ENCODE data around the gene FNDC3B.

FNDC3B gene

DNA sequence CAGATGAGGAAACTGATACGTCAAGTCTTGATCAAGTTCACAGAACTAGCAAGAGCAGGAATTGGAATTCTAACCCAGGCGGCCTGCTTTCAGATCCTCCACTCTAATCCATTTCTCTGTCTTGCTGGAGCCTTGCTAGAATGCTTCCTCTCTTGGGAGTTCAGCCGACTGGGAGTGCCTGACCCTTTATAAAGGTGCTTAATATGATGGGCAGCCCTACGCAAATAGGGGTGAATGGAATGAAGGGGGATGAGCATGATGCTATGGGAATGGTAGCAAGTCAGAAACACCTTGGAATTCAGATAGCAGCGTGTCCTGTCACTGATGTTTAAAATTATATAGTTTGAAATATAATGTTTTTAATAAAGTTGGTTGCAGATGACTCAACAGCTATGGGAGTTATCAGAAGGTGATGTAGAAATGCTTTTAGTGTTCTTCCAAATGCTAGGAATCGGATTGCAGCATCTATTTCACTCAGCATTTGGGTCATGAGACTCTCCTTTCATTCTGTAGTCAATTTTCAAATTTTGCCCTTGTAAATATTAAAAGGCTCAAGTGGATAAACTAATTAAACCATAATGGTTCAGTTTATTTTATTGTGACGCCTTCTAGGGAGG is 150.7 kb downstream of the FNDC3B start:
- H3K4me3 ChIP-seq (ENCODE audit: low read length), result no peak overlapping the region
- DNase-seq (ENCODE audit: low read depth, low spot score), result no peak

DNA sequence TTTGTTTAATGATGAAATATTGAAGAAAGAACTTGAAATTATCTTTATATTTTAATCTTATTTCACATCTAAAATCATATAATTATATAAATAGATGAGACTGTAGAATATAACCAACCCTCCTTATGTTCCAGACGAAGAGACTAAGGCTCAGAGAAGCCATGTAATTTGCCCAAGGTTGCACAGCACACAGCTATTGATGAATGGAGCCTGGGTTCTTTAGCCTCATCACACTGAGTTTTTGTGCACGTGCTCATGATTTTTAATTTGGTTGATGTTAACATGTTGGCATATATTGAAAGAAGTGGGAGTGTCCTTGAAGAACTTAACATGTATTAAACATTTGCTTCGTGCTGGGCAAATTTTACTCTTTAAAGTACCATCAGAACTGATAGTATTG is 151.6 kb downstream of the FNDC3B start:
- no peak for DNase-seq (ENCODE audit: low read depth, low spot score)
- H3K4me3 ChIP-seq (ENCODE audit: low read length), result no peak overlapping the region

DNA sequence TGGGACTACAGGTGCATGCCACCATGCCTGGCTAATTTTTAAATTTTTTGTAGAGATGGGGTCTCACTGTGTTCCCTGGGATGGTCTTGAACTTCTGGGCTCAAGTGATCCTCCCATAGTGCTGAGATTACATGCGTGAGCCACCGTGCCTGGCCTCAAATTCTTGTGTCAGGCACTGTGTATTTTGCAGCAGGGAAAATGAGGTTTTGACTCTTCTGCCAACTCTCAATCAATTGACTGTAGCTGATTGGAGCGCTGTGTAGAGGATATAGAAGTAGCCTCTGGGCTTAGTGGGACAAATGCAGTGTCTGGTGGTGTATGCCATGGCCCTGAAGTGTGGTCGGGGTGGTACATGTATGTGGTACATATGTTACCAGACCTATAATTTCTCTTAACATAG is 152.3 kb downstream of the FNDC3B start:
- DNase-seq (ENCODE audit: low read depth, low spot score), result no peak
- no peak overlapping the region for H3K4me3 ChIP-seq (ENCODE audit: low read length)

DNA sequence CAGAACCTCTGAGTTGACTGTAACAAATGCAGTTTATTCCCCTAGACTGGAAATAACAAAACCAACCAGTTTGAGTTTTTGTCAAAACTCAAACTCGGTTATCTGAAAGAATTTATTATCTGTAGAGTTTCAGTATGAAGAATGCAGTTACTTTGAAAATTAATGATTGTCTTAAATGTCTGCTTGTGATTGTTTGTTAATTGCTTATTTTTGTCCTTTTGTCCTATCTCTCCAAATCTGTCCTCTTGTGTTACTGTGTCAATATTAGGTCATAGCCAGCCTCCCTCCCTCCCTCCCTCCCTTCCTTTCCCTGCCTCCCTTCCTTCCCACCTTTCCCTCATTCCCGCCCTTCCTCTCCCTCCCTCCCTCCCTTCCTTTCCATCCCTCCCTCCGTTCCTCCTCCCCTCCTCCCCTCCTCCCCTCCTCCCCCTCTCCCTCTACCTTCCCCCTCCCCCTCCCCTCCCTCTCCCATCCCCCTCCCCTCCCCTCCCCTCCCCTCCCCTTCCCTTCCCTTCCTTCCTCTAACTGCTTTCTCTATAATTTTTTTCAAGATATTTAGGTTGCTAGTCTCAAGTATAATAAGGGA is 153.5 kb downstream of the FNDC3B start:
- no peak overlapping the region for H3K4me3 ChIP-seq (ENCODE audit: low read length)
- no peak for DNase-seq (ENCODE audit: low read depth, low spot score)

DNA sequence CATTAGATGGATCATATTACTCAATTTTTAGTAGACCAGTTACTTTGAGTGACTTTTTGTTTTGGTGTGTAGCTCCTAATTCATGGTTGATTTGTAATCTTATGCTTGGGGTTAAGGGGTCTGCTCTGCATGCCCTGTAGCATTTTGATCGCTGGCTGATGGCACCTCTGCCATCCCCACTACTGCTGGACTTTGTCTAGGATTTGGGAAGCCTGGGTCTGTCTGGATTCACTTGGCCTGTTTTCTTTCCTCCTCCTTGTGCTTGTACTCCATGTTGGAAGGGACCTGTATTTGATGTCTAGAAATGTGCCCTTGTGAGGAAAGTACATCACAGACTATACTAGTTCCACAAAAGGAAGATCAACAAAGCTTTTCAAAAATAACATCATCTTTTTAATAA is 154.1 kb downstream of the FNDC3B start:
- DNase-seq (ENCODE audit: low read depth, low spot score), result no peak
- no peak overlapping the region for H3K4me3 ChIP-seq (ENCODE audit: low read length)

DNA sequence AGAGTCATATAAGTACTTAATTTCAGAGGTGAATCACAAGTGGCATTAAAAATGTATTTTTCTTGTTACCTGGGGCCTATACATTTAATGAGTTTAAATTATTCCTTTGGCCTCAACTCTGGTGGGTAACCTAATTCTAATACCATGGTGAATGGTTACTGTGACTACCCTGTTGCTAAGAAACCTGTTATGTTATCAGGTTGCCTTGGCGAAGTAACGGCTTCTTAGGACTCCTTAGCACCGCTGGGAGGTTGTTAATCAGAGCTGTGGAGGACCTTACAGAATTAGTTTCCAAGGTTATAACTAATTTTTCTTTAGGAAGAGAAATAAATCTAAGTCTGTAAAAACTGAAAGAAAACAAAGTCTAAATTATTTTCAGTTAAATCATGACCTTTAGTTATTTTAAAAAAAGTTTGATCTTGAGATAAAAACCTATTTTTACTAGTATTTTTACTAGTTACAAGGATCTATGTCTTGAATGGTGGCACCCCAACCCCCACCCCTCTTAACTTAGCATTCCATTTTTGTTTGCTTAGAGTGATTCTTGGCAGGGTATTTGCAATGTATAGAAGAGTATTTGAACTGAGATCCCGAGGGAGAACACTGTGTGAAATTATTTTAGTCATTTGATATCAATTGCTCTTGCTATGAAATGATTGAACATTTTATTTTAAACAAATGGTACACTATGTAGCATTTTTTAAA is 155.5 kb downstream of the FNDC3B start:
- DNase-seq (ENCODE audit: low read depth, low spot score), result no peak
- no peak overlapping the region for H3K4me3 ChIP-seq (ENCODE audit: low read length)

DNA sequence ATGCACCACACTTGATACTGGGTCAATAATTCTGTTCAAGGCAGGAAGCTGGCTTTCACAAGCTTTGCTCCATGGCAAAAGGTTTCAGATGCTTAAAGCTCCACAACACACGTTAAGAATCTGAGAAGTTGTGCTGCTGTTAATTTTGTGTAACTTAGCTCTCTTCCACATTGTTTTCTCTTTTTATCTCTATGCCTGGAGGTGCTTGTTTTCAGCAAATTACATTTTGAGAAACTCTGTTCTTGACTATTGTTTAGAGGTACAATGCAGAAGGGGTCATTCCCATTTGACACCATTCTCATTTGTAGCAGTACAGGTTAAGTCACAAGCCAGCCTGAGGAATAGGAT is 156.0 kb downstream of the FNDC3B start:
- no peak overlapping the region for H3K4me3 ChIP-seq (ENCODE audit: low read length)
- no peak for DNase-seq (ENCODE audit: low read depth, low spot score)

DNA sequence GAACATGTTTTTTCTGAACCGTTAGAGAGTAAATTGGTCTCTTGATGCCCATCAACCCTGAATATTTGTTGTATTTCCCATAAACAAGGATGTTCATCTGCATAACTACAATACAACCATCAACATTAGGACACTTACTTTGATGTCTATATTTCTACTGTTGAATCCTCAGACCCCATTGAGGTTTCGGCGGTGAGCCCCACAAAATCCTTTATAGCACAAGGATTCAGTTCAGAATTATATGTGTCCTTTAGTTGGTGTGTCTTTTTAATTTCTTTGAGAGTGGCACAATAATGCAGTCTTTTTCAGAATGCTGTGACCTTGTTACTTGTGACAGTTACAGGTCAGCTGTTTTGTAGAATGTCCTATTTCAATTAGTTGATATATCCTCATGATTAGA is 158.0 kb downstream of the FNDC3B start:
- no peak for DNase-seq (ENCODE audit: low read depth, low spot score)
- H3K4me3 ChIP-seq (ENCODE audit: low read length), result no peak overlapping the region

DNA sequence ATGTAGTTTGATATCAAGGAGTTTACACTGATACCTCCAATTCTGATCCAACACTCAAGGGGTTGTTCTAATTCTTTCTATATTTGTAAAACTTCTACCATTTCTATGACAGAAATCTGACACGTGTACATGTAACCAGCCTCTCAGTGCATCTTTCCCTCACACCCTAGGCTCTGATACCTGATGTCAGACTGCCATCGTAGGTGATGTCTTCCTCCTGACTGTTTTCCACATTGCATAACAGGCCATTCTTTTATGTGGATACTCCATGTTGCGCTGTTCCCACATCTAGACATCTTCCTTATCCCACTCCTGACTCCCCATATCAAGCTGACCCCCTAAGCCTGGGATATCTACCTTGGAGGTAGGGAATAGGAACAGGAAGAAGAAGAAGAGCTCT is 159.1 kb downstream of the FNDC3B start:
- DNase-seq (ENCODE audit: low read depth, low spot score), result no peak

DNA sequence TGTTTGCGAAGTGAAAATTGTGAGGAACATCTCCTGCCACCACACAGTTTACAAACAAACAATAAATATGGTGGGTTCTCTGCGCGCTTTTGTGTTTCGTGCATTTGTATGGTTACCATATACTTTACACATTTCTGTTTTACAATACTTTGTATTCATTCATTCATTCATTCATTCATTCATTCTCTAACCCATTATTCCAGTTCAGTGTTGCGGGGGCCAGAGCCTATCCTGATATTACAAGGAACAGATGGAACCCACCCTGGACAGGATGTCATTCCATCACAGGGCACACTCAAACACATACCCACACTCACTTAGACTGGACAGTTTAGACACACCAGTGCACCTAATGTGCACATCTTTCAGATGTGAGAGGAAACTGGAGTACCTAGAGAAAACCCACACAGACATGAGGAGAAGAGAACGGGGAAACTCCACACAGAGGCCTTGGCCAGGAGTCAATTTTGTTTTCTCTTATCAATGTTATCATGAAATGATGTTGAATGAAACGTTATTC is 160.5 kb downstream of the FNDC3B start:
- no peak overlapping the region for H3K4me3 ChIP-seq (ENCODE audit: low read length)
- no peak for DNase-seq (ENCODE audit: low read depth, low spot score)

More for the DNA sequence above, 159.1 kb downstream of the FNDC3B start:
- no peak overlapping the region for H3K4me3 ChIP-seq (ENCODE audit: low read length)

DNA sequence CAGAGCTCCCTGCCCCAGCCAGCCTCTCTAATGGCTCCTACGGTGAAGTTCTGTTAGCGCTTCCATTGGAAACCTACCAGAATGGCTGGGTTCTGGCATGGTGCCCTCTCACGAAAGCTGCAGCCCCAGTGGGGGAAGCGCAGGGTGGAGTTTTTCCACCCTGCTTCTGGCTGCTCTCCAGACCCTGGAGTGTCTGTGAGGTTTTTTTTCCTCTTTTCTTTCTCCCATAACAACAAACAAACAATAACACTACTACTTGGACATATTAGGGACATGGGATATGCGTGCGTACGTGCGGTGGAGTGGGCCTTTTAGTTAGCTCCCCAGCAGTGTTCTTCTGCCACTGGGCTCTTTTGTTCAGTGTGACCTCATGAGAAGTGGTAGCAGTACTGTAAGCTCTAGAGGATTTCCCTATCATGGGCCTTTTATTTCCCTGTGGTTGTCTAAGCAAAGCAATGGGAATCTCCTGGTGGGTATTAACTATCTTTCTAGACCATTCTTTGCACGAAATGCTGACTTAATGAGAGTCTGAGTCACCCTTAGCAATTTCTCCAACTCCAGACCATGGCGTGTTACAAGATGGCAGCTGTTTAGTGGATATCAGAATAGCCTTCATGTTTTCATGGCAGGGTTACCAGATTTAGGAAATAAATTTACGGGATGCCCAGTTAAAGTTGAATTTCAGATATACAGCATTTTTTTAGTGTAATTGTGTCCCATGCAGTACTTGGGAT is 161.9 kb downstream of the FNDC3B start:
- H3K4me3 ChIP-seq (ENCODE audit: low read length), result no peak overlapping the region

DNA sequence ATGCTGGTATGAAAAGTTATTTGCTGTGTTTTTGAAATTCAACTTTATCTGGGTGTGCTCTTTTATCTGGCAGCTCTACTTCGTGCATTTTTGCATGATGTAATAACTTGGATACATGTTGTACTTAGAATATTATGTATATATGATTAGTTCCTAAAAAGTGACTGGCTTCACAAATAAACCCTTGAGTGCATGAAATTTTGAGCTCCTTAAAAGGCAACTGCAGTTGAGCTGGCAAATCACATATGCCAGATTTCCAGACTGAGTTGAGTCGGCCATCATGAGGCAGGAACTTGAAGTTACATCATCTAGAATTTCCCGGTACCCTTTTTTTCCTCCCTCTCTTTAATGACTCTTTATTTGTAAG is 162.5 kb downstream of the FNDC3B start:
- DNase-seq (ENCODE audit: low read depth, low spot score), result no peak
- H3K4me3 ChIP-seq (ENCODE audit: low read length), result no peak overlapping the region

More for the DNA sequence above, 161.9 kb downstream of the FNDC3B start:
- DNase-seq (ENCODE audit: low read depth, low spot score), result no peak

DNA sequence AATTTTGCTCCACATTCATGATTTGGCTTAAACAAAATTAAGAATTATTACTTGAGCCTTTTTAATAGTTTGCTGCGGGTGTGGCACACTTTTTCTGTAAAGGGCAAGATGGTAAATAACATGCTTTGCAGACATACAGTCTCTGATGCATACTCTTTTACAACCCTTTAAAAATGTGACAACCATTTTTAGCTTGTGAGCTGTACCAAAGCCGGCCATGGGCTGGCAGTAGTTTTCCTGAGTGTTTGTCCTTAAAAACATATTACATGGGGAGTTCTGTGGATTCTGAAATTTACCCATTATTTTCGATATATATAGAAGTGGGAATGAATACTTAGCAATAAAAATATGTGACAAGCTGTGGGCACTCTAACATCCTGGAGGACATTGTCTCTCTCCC is 163.4 kb downstream of the FNDC3B start:
- H3K4me3 ChIP-seq (ENCODE audit: low read length), result no peak overlapping the region
- no peak for DNase-seq (ENCODE audit: low read depth, low spot score)

DNA sequence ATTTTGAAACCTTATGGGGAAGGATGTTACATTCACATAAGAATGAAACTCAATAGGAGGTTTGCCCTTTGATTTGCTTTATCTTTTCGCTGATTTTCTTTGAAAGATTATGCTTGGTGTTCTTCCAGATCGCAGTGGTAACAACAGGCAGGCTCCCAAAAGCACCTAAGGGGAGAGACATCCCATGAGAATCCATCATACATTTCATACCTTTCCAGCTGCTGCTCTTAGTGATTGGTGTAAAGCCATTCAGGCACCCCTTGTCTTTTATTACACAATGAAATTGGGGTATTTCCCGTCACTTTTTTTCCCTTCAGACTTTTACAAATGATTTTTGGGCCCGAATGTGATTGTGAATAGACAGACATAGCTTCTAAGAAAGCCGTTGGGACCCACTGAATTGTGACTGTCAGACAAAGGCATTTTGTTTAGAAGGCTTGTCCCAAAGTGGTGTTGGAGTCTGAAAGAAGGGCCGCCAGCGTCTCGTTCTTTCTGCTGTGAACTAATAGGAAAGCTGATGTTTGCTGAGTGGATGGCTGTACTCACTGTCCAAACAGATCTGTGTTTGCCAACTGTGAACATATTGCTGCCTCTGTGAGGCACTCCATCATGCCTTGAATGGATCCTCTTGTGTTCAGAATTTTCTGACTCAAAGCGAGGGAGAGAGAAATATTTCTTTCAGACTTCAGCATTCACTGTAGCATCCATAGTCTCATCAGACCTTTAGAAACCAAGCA is 164.3 kb downstream of the FNDC3B start:
- no peak for DNase-seq (ENCODE audit: low read depth, low spot score)

DNA sequence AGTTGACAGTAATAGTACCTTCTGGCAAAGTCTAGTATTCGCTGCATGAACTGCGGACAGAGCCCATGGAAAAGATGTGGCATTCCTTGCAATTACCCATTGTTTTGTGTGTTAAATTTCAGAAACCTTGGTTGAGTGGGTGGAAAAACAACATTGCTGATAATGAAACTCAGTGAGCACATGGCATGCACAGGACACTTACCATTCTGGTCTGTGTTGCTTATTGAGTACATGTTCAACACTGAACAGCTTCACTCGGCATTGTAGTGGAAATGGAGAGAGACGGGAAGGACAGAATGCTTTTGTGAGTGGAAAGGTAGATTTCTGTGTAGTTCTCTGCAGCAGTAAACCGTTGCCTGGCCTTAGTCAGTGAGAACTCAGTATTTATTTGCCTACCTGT is 165.3 kb downstream of the FNDC3B start:
- DNase-seq (ENCODE audit: low read depth, low spot score), result no peak
- H3K4me3 ChIP-seq (ENCODE audit: low read length), result no peak overlapping the region

More for the DNA sequence above, 164.3 kb downstream of the FNDC3B start:
- H3K4me3 ChIP-seq (ENCODE audit: low read length), result no peak overlapping the region

DNA sequence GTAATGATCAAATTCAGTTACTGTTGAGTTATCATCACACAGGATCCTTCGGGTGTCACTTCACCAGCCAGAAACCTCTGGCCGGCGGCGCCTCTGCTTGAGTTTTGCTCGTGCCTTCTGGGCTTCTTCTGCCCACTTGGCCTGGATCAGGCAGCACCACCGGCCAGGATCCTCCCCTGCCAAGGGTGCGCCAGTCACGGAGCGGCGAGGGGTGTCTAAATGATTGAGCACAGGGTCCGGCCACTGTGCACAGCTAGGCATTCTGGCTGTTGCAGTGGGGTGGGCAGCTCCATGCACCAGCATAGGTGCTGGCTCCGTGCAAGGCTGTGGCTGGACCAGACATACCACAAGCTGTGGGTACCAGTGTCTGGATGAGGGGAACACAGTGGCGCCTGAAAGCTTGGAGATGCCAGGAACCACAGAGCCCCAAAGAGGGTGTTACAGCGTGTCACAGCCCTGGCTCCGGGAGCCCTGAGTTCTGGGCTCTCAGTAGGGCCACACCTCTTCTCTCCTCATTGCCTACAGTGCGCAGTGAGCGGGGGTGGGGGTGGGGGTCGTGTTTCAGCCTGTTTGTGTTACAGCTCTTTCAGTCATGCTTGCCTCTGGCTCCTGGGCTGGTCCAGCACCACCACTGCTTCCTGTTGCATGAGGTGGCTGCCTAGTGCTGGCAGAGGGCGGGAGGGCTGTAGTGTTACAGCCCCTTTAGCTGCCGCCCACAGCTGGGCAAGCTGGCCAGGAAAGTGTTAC is 169.4 kb downstream of the FNDC3B start:
- no peak overlapping the region for H3K4me3 ChIP-seq (ENCODE audit: low read length)
- no peak for DNase-seq (ENCODE audit: low read depth, low spot score)

DNA sequence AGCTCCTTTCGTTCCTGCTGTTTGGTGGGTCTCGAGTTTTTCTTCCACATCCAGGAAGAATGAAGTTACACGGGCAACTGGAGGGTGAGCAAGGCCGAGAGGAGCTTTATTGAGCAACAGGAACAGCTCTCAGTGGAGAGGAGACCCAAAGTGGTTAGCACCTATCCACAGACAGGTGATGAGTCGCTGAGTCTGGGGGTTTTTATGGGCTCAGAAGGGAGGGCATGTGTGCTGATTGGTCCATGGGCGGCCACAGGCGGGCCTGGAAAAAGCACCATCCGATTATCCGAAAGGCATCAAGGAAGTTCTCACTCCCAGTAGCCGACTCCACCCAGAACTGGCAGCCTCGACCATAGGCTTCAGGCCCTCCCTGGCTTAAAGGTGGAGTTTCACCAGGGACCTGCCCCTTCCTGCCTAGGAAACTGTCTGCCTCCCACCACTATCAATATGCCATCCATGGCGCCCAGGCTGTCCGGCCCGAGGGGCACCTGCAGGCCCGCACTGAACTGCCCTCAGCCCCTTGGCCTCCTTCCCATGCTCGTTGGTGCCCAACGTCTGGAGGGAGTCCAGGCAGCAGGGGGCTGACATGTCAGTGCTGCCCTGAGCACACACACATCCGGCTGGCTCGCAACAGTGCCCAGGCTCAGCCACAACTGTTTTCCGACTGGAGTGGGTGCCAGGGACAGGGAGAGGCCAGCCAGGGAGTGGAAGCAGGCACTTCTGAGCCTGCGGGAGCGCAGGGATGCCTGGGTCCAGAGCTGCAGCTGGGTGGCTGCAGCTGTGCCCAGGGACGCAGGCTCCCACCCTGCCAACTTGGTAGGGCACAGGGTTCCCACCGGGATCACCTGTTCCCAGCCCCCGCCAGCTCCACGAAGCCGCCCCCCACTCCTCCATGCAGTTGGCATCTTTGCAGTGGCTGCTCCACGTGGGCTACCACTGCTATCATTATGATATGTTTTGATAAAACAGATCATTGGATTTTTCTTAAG is 170.2 kb downstream of the FNDC3B start:
- H3K4me3 ChIP-seq (ENCODE audit: low read length), result no peak overlapping the region
- DNase-seq (ENCODE audit: low read depth, low spot score), result no peak

DNA sequence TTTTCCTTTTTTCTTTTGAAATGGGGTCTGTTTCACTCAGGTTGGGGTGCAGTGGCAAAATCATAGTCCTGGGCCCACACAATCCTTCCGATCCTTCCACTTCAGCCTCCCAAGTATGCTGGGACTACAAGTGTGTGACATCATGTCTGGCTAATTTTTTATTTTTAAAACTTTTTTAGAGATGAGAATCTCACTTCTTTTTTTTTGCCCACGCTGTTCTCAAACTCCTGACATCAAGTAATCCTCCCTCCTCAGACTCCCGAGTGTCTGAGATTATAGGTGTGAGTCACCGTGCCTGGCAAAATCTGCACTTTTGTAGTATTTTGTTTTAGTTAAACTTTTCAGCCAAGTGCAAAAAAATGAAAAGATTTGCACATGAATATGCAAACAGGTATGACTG is 171.0 kb downstream of the FNDC3B start:
- no peak overlapping the region for H3K4me3 ChIP-seq (ENCODE audit: low read length)
- DNase-seq (ENCODE audit: low read depth, low spot score), result no peak
